GM12875 (cell line): Measurements from ENCODE around the gene CATSPER3.

ENCODE experiments used
- H3K4me3 ChIP-seq: one replicate; pipeline ENCODE4 v1.5.1; 2011; ENCODE audit warnings: low read depth, low read length, control low read depth
- TF ChIP-seq, protein P1 (sequence below): IDR thresholded peaks from 2 replicates; pipeline ENCODE4 v1.5.1; 2011; ENCODE audit warnings: low read depth, mild to moderate bottlenecking, control low read depth, inconsistent platforms, low read length, moderate library complexity, borderline replicate concordance; ENCODE audit not compliant: insufficient read depth

The CATSPER3 gene

DNA sequence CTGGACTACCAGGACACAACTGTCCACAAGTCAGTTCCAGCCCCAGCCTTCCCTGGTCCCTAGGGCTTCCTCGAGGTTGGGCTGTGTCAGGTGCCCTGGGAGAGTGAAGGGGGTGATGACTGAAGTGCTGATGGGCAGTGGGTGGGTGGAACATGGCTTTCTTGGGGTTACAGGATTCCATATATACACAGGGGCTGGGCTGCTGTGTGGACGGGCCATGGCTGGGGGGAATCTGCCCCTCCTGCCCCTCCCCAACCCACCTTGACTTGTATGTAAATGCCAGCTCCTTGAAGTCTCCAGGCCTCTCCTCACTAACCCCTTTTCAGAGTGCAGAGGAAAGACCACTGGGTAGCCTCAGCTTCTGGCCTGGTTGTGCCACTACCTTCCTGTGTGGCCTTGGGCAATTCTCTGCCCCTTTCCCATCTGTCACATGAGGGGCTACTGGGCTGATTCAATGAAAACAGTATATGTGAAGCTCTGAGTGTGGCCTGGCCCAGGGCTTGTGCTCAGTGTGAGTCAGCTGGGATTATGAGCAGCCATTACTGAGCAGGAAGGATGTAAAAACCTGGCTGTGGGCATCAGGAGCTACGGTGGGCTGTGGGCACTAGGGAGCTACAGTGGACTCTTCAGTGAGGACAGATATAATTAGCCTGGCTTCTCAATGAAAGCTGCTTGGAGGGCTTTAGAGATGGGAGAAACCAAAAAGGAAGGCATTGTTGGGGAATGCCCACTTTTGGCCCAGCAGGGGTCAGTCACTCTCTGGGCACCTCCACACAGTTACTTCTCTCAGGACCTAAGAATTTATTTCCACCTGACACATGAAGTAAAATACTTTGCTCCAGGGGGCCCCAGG lies 43.0 kb downstream of the CATSPER3 start:
- TF ChIP-seq, protein P1, sequence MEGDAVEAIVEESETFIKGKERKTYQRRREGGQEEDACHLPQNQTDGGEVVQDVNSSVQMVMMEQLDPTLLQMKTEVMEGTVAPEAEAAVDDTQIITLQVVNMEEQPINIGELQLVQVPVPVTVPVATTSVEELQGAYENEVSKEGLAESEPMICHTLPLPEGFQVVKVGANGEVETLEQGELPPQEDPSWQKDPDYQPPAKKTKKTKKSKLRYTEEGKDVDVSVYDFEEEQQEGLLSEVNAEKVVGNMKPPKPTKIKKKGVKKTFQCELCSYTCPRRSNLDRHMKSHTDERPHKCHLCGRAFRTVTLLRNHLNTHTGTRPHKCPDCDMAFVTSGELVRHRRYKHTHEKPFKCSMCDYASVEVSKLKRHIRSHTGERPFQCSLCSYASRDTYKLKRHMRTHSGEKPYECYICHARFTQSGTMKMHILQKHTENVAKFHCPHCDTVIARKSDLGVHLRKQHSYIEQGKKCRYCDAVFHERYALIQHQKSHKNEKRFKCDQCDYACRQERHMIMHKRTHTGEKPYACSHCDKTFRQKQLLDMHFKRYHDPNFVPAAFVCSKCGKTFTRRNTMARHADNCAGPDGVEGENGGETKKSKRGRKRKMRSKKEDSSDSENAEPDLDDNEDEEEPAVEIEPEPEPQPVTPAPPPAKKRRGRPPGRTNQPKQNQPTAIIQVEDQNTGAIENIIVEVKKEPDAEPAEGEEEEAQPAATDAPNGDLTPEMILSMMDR: no peak
- H3K4me3 ChIP-seq: no peak overlapping the region

DNA sequence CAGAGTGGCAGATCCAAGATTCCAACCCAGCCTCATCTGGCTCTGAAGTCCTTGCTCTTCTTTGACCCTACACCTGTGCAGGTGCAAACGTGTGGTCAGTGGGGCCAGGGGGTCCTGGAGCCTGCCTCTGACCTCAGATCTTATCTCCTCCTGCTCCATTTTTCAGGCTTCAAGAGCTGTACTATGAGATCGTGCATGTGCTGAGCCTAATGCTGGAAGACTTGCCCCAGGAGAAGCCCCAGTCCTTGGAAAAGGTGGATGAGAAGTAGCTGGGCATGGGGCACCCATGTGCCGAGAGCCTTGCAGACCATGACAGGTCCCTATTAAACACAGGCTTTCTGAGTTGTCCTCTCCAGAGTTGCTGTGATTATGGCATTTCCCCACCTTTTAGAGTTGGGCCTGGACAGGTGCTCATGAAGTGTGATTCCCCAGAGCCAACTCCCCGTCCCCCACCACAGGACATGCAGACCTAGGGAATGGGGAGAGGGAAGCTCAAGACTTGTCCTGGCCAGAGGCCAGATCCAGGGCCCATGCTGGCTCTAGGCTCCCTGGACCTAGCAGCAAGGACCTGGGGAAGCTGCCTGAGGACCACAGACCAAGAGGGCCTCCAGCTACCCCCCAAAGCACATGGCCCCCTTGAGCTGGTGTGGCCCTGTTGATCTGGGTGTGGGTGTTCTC lies 43.8 kb downstream of the CATSPER3 start:
- H3K4me3 ChIP-seq: no peak overlapping the region
- TF ChIP-seq, protein P1: no peak

DNA sequence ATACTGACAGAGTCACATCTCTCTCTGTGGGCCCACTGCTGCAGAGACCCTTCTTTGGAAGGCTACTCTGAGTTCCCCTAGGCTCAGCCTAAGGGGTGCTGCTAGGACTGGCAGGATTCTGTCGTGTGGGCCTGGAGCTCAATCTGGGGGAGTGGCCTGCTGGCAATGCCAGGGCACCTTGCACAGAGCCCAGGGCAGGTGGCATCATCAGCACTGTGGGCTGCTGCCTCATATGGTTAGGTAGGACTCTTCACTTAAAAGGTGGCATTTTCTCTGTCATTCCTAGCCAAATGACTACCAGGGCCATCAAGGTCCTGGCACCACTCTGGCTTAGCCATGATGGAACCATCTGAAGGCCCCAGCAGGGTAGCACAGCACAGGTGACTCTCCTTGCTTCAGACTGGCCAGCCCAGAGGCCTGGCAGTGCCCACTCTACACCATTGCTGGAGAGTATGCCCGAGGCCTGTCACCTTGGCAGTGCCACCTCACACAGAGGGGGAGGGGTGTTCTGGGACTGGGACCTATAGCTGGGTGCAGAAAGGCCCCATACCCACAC lies 44.4 kb downstream of the CATSPER3 start:
- TF ChIP-seq, protein P1: no peak
- H3K4me3 ChIP-seq: no peak overlapping the region

DNA sequence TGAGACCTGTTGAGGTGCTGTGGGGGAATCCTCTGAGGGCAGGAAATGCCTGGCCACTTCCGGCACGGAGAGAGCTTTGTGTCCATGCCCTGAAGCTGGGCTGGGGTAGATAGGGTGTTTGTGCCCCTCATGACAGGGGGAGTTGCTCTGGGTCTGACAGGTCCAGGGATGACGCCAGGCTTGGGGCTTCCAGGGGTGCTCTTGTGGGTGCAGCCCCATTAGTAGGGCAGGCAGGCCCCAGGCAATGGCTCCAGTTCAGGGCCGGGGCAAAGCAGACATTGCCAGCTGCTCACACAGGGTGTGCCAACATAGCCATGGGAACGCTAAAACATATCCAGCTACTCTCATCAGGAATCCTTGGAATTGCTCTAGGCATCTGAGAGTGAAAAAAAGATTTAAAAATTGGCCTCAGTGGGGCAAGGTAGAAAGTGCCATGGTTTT lies 45.3 kb downstream of the CATSPER3 start:
- H3K4me3 ChIP-seq: no peak overlapping the region
- TF ChIP-seq, protein P1: no peak

DNA sequence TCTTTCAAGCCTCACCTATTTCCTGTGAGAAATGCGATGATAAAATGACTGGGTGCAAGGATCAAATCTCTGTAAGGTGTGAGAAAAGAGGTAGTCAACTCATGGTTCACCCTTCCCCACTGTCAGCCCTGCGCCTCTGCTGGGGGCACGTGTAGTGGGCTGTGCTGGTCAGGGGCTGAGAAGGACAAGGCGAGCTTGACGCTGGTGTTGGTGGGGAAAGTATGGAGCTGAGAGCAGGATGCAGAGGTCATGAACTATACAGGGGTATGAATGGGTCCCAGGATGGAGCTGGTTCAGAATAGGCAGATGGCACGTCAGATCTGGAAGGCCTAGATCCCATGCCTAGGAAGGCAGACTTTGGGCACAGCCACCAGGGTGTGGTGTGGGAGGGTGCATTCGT lies 45.7 kb downstream of the CATSPER3 start:
- H3K4me3 ChIP-seq: no peak overlapping the region
- TF ChIP-seq, protein P1: no peak

DNA sequence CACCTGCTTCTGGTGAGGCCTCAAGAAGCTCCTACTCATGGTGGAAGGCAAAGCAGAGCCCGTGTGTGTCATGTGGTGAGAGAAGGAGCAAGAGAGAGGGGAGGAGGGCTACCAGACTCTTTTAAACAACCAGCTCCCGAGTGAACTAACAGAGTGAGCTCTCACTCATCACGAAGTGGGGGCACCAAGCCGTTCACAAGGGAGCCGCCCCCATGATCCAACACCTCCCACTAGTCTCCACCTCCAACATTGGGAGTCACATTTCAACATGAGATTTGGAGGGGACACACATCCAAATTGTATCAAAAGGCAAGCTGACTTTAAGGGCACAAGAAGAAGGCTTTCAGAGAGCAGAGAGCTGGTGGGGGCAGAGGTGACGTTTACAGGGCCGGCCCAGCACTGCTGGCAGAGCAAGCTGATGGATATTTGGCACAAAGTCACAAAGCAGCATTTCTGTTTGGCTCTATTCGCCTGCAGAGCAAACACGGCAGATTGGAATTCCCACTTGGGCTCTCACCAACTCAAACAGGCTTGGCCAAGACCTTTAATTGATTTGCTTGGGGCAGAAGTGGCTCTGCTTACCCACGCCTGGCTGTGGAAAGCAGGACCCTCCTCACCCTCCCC lies 46.4 kb downstream of the CATSPER3 start:
- TF ChIP-seq, protein P1: no peak
- no peak overlapping the region for H3K4me3 ChIP-seq

DNA sequence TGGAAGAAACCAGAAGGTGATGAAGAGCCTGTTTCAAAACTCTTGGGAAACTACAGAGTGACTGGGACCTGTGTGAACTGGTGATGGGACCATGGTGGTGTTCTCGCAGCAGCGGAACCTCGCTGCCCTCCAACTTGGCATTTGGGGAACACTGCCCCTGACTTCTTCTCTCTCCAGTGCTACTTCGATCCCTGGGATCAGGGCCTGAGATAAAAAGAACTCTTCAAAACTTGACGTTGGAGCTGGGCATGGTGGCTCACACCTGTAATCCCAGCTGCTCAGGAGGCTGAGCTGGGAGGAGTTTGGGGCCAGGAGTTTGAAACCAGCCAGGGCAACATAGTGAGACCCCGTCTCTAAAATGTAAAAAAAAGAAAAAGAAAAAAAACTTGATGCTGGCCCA lies 48.2 kb downstream of the CATSPER3 start:
- H3K4me3 ChIP-seq: no peak overlapping the region
- TF ChIP-seq, protein P1: no peak
